Omental fat pad (tissue), 4 donors: ENCODE results near the gene GAS6. TPM values are rescaled to one million over a fixed set of nuclear protein-coding genes. Genes with fewer than 3 reads are reported as not detected.

Experiments used
- ATAC-seq: fragments of 150-250 bp; one replicate; pipeline ENCODE4 v1.9.1; 2016; ENCODE audit warnings: mild to moderate bottlenecking, moderate library complexity; ENCODE audit not compliant: low FRiP score
- DNase-seq: peaks from one replicate; pipeline ENCODE4 v3.0.0-alpha.2; 2019; ENCODE audit warnings: low spot score
- total RNA-seq, 4 donors: library from RNA; depleted of rRNA; stranded (reverse); fragments of >200 nt; gene quantifications; one replicate each; pipeline ENCODE4 v1.1.0, GENCODE V29; 2016
- TF ChIP-seq, protein P1 (sequence below), 3 donors: fragments of 450-650 bp; IDR thresholded peaks; one replicate each; pipeline ENCODE4 v1.5.1; 2016 to 2017; ENCODE audit warnings: antibody characterized with exemption in 3 of 3, mild to moderate bottlenecking in 3 of 3, moderate library complexity in 2 of 3

Gene GAS6
- total RNA-seq, 4 donors from 2014 or later, result 129 to 207 (median 164) TPM

DNA sequence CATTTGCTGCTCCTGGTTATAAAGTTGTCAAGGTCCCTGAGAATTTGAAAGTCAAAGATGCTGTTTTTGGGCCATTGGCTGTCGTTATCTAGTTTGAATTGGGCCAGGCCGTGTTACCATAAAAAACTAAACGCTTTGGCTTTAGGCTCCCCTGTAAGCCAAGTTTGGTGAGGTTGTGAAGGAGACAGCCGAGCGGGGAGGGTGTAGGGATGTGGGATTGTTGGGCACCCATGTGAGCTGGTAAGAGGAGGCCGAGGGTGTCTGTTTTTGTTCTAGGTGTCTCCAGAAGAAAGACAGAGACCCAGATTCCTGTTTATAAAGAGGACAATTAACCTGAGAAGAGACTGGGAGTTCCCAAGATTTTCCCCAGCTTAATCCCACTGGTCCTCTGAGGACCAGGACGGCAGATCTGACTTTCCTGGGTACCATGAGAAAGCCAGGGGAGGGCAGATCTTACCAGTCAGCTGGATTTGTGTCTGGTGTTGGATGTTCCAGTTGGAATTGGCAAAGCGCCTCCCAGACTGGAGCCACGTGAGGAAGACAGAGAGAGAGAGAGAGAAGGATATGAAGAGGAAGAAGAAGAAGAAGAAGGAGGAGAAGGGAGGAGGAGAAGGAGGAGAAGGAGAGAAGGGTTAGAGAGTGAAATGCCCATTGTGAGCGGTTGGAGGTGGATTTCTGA lies 79.8 kb downstream of the GAS6 start:
- DNase-seq (no peak), ATAC-seq (no peak)
- TF ChIP-seq, protein P1, sequence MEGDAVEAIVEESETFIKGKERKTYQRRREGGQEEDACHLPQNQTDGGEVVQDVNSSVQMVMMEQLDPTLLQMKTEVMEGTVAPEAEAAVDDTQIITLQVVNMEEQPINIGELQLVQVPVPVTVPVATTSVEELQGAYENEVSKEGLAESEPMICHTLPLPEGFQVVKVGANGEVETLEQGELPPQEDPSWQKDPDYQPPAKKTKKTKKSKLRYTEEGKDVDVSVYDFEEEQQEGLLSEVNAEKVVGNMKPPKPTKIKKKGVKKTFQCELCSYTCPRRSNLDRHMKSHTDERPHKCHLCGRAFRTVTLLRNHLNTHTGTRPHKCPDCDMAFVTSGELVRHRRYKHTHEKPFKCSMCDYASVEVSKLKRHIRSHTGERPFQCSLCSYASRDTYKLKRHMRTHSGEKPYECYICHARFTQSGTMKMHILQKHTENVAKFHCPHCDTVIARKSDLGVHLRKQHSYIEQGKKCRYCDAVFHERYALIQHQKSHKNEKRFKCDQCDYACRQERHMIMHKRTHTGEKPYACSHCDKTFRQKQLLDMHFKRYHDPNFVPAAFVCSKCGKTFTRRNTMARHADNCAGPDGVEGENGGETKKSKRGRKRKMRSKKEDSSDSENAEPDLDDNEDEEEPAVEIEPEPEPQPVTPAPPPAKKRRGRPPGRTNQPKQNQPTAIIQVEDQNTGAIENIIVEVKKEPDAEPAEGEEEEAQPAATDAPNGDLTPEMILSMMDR (IDR thresholded peaks at IDR 0.05), result no peak

DNA sequence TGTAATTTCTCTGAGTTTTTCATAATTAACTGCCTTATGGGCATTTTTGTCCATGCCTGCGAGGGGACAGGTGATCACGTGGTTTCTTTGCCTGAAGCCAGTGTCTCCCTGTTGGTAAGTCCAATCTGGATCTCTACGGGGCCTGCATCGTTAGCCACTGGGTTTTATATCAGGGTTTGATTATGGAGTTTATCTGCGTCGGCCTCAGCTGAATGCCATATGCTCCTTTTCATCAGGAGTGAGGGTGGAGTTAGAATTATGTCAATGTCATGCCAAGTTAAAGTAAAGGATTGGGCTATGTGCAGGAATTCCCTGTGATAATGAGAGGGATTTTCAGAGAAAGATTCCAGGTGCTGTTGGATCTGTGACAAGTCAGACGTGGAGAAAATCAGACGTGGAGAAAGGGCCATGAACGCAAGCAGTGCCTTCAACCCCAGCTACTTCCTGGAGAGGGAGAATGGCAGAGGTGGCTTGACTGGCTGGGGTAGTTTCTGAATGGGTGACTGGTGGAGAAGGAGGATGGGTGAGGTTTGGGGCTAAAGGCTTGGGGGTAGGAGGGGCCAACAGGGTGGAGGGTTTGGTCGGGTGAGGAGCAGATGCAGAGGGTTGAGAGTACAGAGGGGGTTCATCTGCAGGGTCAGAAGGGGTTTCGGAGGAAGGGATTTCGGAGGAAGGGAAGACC lies 80.5 kb downstream of the GAS6 start:
- ATAC-seq (no peak), DNase-seq (no peak)
- TF ChIP-seq, protein P1 (IDR thresholded peaks at IDR 0.05), result no peak

DNA sequence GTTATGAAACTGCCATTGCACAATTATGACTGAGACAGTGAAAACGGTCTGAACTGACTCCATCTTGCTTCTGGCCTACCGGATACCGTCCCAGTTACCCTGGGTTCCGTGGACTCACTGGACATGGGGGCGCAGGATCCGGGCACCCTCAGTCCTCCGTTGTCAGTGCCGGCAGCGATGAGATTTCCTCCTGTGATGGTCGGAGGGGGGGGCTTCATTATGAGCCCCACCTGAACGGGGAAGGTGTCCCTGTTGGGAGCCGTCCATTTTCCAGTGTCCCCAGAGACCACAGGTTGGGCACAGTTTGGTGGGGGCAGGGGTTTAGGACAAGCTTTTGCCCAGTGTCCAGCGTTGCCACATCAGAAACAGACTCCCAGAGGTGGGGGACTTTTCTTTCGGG lies 81.4 kb downstream of the GAS6 start:
- DNase-seq, result no peak
- TF ChIP-seq, protein P1 (IDR thresholded peaks at IDR 0.05), result no peak
- no peak for ATAC-seq

DNA sequence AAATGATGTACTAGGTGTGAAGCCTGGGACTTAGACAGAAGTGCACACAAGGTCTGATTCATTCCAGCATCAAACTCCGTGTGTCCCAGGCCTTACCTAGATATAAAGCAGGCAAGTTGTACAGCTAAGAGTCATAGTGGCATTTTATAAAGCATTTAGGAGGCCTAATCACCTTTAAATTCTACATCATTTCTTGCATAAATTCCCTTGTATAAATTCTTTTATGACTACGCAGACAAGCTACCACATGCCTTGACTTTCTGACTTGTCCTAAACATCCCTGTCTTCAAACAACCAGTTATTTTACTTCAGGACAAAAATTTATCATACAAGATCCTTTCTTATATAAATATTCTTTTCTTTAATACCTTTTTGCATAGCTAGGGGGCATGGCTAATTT lies 82.3 kb downstream of the GAS6 start:
- ATAC-seq, result no peak
- TF ChIP-seq, protein P1 (IDR thresholded peaks at IDR 0.05), result no peak
- peak; percentile 7 for DNase-seq

DNA sequence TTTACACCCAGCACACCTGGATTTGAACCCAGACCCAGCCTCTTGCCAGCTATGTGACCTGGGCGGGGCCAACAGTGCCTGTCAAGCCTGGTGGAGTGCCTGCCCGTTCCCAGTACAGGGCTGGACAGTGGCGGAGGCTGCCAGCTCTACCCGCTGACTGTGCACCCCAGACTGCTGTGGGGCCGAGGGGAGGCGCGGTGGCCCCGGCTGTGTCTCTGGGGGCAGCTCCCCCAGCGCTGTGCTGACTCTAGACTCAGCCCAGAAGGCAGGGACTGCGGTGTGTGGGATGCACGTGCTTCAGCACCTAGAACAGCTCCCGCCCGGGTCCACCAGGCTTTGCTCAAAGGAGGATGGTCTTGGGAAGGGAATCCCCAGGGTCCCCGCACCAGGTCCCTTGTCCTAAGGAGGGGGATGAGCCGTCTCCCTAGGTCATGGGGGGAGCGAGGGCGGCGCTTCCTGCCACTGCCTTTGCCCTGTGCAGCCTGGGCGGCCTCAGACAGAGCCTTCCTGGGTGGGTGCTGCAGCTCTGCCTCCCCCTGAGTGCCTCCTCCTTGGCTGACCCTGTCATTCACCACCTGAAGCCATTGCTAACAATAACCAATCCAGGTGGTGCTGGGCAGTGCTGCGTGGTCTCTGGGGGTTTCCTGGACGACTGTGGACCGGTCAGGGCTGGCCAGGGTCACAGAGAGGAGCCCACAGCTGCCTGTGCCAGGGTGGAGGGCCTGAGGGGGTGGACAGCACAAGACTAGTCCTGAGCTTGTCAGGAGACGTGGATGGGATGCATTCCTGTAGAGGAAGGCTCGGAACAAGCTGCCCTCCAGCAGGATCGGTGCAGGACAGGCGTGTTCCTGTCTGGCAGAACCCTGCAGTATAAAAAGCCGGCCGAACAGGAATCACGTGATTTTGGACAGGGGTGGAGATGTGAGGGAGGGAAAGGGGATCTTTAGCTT lies 86.3 kb downstream of the GAS6 start:
- ATAC-seq (no peak), DNase-seq (peak; percentile 15)
- TF ChIP-seq, protein P1 (IDR thresholded peaks at IDR 0.05), result no peak

DNA sequence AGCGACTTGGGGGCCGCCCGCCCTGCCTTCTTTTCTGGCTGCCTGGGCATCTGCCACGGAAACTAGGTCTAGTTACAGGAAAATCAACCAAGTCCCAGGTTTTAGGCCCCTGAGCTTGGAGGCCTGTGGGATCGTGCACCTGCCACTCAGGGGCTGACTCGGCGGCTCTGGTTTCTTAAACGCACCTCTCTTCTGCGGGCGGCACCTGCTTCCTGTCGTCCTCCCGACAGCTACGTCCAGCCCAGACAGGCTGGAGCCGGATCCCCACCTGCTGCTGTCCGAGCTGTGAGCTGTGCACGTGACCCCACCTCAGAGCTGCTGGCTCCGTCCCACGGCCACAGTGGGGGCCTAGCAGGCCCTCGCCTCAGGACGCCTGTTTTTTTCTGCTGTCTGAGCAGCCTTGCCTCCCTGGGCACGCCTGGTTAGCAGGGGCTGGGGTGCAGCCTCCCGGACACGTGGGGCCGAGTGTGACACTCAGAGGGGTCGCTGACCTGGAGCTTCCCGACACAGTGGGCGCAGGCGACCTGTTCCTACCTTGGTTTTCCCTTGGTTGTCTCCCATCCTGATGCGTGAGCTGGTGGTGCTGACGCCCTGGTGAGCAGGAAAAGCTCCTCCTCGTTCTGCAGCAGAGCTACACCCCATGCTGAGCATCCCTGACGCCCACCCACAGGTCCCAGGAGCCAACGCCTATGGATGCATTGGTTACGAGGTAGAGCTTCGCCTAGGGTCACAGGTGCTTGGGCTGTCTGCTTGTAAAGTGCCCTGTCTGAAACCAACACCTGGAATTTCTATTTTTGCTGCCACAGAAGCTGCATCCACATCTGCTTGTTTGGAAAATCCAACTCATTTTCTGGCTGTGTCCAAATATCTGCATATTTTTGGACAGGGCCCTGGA lies 87.4 kb downstream of the GAS6 start:
- TF ChIP-seq, protein P1 (IDR thresholded peaks at IDR 0.05), result no peak
- ATAC-seq (no peak), DNase-seq (no peak)
